ENCODE results near the gene GINM1.

DNA sequence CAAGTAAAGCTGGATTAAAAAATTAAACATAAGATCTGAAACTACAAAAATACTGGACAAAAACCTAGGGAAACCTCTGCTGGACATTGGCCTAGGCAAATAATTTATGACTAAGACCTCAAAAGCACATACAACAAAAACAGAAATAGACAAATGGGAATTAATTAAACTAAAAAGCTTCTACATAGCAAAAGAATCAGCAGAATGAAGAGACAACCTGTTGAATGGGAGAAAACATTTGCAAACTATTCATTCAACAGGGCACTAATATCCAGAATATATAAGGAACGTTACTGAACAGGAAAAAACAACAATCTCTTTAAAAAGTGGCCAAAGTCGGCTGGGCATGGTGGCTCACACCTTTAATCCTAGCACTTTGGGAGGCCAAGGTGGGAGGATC is 6.8 kb upstream of the GINM1 start:
- TF ChIP-seq, protein P1, sequence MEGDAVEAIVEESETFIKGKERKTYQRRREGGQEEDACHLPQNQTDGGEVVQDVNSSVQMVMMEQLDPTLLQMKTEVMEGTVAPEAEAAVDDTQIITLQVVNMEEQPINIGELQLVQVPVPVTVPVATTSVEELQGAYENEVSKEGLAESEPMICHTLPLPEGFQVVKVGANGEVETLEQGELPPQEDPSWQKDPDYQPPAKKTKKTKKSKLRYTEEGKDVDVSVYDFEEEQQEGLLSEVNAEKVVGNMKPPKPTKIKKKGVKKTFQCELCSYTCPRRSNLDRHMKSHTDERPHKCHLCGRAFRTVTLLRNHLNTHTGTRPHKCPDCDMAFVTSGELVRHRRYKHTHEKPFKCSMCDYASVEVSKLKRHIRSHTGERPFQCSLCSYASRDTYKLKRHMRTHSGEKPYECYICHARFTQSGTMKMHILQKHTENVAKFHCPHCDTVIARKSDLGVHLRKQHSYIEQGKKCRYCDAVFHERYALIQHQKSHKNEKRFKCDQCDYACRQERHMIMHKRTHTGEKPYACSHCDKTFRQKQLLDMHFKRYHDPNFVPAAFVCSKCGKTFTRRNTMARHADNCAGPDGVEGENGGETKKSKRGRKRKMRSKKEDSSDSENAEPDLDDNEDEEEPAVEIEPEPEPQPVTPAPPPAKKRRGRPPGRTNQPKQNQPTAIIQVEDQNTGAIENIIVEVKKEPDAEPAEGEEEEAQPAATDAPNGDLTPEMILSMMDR (IDR thresholded peaks at IDR 0.05) = no peak
- TF ChIP-seq POLR2A (IDR thresholded peaks at IDR 0.05) = no peak

Measured in esophagus squamous epithelium (tissue), 4 donors.